Measurements from ENCODE around the gene C1orf185.

Gene C1orf185

DNA sequence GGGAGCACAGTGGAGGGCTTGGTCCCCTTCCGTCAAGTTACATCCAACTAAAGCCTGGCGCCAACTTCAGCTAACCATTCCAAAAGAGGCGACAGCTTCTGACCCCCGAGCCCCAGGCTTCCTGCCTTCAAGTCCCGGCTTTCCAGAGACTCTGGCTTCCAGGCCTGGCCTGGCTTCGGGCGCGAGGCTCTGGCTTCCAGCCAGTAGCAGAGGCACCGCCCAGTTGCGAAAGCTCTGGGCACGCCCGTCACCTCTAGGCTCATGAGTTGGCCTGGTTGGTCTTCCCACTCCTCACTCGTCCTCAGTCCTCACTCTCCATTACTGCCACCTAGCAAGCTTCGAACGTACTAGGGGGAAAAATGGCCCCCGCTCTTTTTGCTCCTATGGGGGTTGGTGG, 30.0 kb upstream of the C1orf185 start:
- H3K4me3 ChIP-seq (ENCODE audit: low read length), result no peak overlapping the region
- TF ChIP-seq, protein P1, sequence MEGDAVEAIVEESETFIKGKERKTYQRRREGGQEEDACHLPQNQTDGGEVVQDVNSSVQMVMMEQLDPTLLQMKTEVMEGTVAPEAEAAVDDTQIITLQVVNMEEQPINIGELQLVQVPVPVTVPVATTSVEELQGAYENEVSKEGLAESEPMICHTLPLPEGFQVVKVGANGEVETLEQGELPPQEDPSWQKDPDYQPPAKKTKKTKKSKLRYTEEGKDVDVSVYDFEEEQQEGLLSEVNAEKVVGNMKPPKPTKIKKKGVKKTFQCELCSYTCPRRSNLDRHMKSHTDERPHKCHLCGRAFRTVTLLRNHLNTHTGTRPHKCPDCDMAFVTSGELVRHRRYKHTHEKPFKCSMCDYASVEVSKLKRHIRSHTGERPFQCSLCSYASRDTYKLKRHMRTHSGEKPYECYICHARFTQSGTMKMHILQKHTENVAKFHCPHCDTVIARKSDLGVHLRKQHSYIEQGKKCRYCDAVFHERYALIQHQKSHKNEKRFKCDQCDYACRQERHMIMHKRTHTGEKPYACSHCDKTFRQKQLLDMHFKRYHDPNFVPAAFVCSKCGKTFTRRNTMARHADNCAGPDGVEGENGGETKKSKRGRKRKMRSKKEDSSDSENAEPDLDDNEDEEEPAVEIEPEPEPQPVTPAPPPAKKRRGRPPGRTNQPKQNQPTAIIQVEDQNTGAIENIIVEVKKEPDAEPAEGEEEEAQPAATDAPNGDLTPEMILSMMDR (conservative IDR thresholded peaks at IDR 0.05; ENCODE audit: low read depth, low read length), result no peak
- no peak for DNase-seq (ENCODE audit: low read depth)

- TF ChIP-seq, protein P1 (conservative IDR thresholded peaks at IDR 0.05; ENCODE audit: low read depth, low read length), result no peak
- no peak overlapping the region for H3K4me3 ChIP-seq (ENCODE audit: low read length)
- no peak for DNase-seq (ENCODE audit: low read depth)
Observed at GRCh38 chr1:51072651-51073050, 29.4 kb upstream of the C1orf185 start.

DNA sequence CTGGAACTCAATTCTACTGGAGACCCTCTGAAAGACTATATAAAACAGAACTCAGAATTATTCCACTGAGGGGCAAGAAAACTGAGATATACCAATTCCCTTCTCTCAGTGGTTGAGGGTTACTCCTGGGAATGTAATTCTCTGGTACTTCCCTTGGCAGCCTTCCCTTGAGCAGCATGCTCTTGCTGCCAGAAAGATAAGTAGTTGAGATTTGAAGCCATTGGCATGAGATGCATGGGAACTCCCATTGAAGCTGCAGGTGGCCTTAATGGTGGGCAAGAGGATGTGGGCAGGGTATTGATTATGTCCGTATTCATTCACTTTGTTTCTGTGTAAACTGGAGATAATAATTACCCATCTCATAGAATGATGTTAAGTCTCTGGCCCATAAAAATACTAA, 28.6 kb upstream of the C1orf185 start:
- TF ChIP-seq, protein P1 (conservative IDR thresholded peaks at IDR 0.05; ENCODE audit: low read depth, low read length), result no peak
- no peak for DNase-seq (ENCODE audit: low read depth)
- no peak overlapping the region for H3K4me3 ChIP-seq (ENCODE audit: low read length)

DNA sequence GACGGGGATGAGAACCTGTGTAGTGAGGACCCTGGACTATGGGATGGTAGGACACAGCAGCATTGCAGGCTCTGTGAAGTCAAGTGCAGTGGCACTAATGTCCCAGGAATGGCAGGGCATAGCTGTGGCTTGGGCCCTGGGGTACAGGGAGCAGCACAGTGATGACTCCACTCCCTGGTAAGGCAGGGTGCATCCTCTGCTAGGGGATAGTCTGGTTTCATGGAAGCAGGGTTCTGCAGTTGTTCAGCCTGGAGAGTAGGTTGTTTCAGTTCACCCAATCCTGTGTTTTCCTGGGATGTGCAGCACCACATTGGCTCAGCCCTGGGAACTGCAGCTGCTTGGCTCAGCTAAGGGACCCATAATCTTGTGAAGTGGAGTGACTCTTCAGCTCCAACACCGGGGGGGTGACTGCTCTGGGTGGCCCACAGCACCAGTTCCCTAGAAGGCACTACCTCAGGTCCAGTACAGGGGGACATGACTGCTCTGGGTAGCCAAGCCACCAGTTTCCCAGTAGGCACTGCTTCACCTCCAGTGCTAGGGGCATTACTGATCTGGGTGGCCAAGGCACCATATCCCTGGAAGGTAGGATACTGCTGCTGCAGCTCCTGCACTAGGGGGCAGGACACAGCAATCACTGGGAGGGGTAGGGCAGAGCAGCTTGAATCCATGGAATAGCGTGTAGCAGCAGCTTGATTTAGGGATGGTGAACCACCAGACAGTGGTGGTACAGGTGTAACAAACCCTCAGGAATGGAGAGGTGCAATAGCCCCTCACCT, 15.3 kb upstream of the C1orf185 start:
- TF ChIP-seq, protein P1 (conservative IDR thresholded peaks at IDR 0.05; ENCODE audit: low read depth, low read length), result no peak
- DNase-seq (ENCODE audit: low read depth), result no peak
- no peak overlapping the region for H3K4me3 ChIP-seq (ENCODE audit: low read length)

- TF ChIP-seq, protein P1 (conservative IDR thresholded peaks at IDR 0.05; ENCODE audit: low read depth, low read length), result peak; percentile 16
- no peak overlapping the region for H3K4me3 ChIP-seq (ENCODE audit: low read length)
- no peak for DNase-seq (ENCODE audit: low read depth)
Observed at GRCh38 chr1:51088474-51088873, 13.6 kb upstream of the C1orf185 start.

DNA sequence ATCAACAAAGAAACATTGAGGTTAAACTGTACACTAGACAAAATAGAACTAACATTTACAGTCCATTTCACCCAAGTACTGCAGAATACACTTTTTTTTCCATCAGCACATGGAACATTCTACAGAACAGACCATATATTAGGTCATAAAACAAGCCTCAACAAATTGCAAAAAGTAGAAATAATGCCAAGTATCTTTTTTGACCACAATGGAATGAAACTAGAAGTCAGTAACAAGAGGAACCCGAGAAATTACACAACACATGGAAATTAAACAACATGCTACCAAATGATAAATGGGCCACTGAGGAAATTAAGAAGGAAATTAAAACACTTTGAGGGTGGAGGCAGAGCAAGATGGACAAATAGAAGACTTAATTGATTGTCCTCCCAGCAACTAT, 8.4 kb upstream of the C1orf185 start:
- no peak for DNase-seq (ENCODE audit: low read depth)
- H3K4me3 ChIP-seq (ENCODE audit: low read length), result no peak overlapping the region
- TF ChIP-seq, protein P1 (conservative IDR thresholded peaks at IDR 0.05; ENCODE audit: low read depth, low read length), result no peak

GRCh38 chr1:51097171-51097570, 4.9 kb upstream of the C1orf185 start:
- DNase-seq (ENCODE audit: low read depth), result no peak
- TF ChIP-seq, protein P1 (conservative IDR thresholded peaks at IDR 0.05; ENCODE audit: low read depth, low read length), result no peak

More at GRCh38 chr1:51097171-51097570, 4.9 kb upstream of the C1orf185 start:
- no peak overlapping the region for H3K4me3 ChIP-seq (ENCODE audit: low read length)
